PC-3 (cell line): ENCODE results near the gene WDR88. TPM values are rescaled to one million over a fixed set of nuclear protein-coding genes. Genes with fewer than 3 reads are reported as not detected.

Experiments
- ATAC-seq: fragments of 200-7000 bp; cut with Tn5 transposase; 2 replicates; pipeline ENCODE4 v1.9.1; 2020; ENCODE audit warnings: mild to moderate bottlenecking, moderate library complexity
- BruUV-seq: library from RNA; stranded (reverse); fragments of 400-500 nt; replicated peaks from 2 replicates; lab custom pipeline; 2021; lab: Mats Ljungman, UMichigan
- CTCF ChIA-PET: fragments of 300-600 bp; sonication (Branson Sonifier 250); formaldehyde crosslinking; loops from one replicate; lab custom pipeline; 2022; ENCODE audit warnings: antibody characterized with exemption; lab: Charles Lee
- POLR2A ChIA-PET: fragments of 300-600 bp; sonication (Branson Sonifier 250); formaldehyde crosslinking; loops from one replicate; lab custom pipeline; 2022; ENCODE audit warnings: antibody characterized with exemption; ENCODE audit not compliant: unreplicated experiment; lab: Charles Lee
- DNase-seq: peaks from one replicate; pipeline ENCODE4 v3.0.0-alpha.2; 2015
- H2AFZ ChIP-seq: fragments of 300-600 bp; sonication (generic); 2 replicates; pipeline ENCODE4 v1.6.0; 2016; ENCODE audit warnings: antibody characterized with exemption, low read length
- H3F3A ChIP-seq: fragments of 300-600 bp; sonication (generic); one replicate; pipeline ENCODE4 v1.6.0; 2017; ENCODE audit warnings: antibody characterized with exemption, low read length, control low read depth, mild to moderate bottlenecking; ENCODE audit not compliant: unreplicated experiment
- H3K27ac ChIP-seq: fragments of 300-600 bp; sonication (generic); 2 replicates; pipeline ENCODE4 v1.5.1; 2016; ENCODE audit warnings: mild to moderate bottlenecking, low read length
- H3K27me3 ChIP-seq: fragments of 300-600 bp; sonication (generic); 2 replicates; pipeline ENCODE4 v1.6.1; 2016; ENCODE audit warnings: low read length, mixed read lengths
- H3K36me3 ChIP-seq: fragments of 300-600 bp; sonication (generic); 2 replicates; pipeline ENCODE4 v1.6.1; 2016; ENCODE audit warnings: low read depth, mixed run types, low read length, mixed read lengths
- H3K4me1 ChIP-seq: fragments of 300-600 bp; sonication (generic); 2 replicates; pipeline ENCODE4 v1.5.1; 2016; ENCODE audit warnings: low read length; ENCODE audit not compliant: insufficient read depth
- H3K4me2 ChIP-seq: fragments of 300-600 bp; sonication (generic); 2 replicates; pipeline ENCODE4 v1.6.0; 2016; ENCODE audit warnings: low read length
- H3K4me3 ChIP-seq: fragments of 300-600 bp; sonication (generic); 2 replicates; pipeline ENCODE4 v1.5.1; 2016; ENCODE audit warnings: mild to moderate bottlenecking, low read length, mixed read lengths
- H3K79me2 ChIP-seq: fragments of 300-600 bp; sonication (generic); 2 replicates; pipeline ENCODE4 v1.6.1; 2017; ENCODE audit warnings: low read length, mixed read lengths
- H3K9ac ChIP-seq: fragments of 300-600 bp; sonication (generic); 2 replicates; pipeline ENCODE4 v1.6.0; 2016; ENCODE audit warnings: mild to moderate bottlenecking, low read length
- H3K9me2 ChIP-seq: fragments of 300-600 bp; sonication (generic); replicated peaks from 2 replicates; pipeline ENCODE4 v1.6.1; 2016; ENCODE audit warnings: mixed run types, low read length, mixed read lengths
- H3K9me3 ChIP-seq: fragments of 300-600 bp; sonication (generic); 2 replicates; pipeline ENCODE4 v1.6.1; 2016; ENCODE audit warnings: low read length, mixed read lengths
- H4K20me1 ChIP-seq: fragments of 300-600 bp; sonication (generic); 2 replicates; pipeline ENCODE4 v1.6.1; 2016; ENCODE audit warnings: low read length, mixed read lengths
- EZH2 ChIP-seq: fragments of 300-600 bp; sonication (generic); IDR thresholded peaks from one replicate; pipeline ENCODE4 v1.6.1; 2017; ENCODE audit warnings: antibody characterized with exemption, mild to moderate bottlenecking, low read length; ENCODE audit not compliant: unreplicated experiment
- EZH2phosphoT487 ChIP-seq: fragments of 300-600 bp; sonication (generic); IDR thresholded peaks from 2 replicates; pipeline ENCODE4 v1.6.1; 2018; ENCODE audit warnings: mild to moderate bottlenecking, antibody characterized with exemption, low read length, borderline replicate concordance
- intact Hi-C: fragments of 100-400 bp; cut with micrococcal nuclease; formaldehyde crosslinking; loops from 2 replicates; pipeline ENCODE4 v1.9.0; 2023
- total RNA-seq: library from RNA; depleted of rRNA; stranded (reverse); fragments of >200 nt; gene quantifications from 2 replicates; pipeline ENCODE4 v1.2.3, GENCODE V29; 2014
- TF ChIP-seq, protein P1 (sequence below): fragments of 300-600 bp; sonication (generic); conservative IDR thresholded peaks from 2 replicates; pipeline ENCODE4 v1.5.1; 2017; ENCODE audit warnings: antibody characterized with exemption, low read depth, mild to moderate bottlenecking, low read length

The WDR88 gene
- total RNA-seq, 1 experiment from 2014 or later, result not detected

DNA sequence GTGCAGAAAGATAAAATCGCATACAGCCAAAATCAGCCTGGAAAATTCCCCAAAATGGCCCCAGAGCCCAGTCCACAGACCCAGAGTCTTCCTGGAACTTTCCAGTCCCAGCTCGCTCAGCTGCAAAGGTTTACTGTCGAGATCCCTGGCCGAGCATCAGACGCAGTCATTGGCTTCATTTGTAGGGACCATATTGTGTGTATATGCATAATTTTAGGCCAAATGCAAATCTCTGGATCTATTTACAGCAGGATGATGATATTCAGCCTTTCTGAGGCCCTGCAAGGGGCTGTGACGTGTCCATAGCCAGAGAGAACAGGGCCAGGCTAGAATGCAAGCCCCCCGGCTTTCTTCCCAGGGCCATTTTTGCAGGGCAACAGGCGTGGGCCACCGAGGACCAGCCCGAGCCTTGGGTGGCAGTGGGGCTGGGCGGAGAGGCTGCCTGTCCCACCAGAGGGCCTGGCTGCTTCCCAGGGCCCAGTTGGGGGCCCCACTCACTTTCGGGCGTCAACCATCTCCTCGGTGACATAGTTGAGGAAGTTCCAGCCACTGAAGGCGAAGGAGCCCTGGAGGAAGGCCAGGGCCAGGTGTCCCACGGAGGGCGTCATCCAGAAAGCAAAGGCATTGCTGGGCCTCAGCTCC lies 80.0 kb downstream of the WDR88 start:
- Histone ChIP-seq H3K79me2 (no peaks in the 10 kb centered on the region), H3K9me3 (no peaks in the 10 kb centered on the region), H3K4me3 (no peak overlapping the region), H3K36me3 (no peaks in the 10 kb centered on the region), H3K4me2 (no peak overlapping the region), H4K20me1 (no peaks in the 10 kb centered on the region), H3K9me2 (no peaks in the 10 kb centered on the region), H2AFZ (no peak overlapping the region), H3K9ac (no peak overlapping the region), H3K27me3 (no peaks in the 10 kb centered on the region), H3K4me1 (no peaks in the 10 kb centered on the region), H3K27ac (no peak overlapping the region), H3F3A (no peaks in the 10 kb centered on the region)
- ChIA-PET CTCF (no interaction called here), POLR2A (no interaction called here)
- DNase-seq (no peak), ATAC-seq (no peak)
- BruUV-seq, result no TSS peak
- TF ChIP-seq EZH2phosphoT487, result no peak
- no peak for TF ChIP-seq EZH2
- intact Hi-C loops, result no loop called here

DNA sequence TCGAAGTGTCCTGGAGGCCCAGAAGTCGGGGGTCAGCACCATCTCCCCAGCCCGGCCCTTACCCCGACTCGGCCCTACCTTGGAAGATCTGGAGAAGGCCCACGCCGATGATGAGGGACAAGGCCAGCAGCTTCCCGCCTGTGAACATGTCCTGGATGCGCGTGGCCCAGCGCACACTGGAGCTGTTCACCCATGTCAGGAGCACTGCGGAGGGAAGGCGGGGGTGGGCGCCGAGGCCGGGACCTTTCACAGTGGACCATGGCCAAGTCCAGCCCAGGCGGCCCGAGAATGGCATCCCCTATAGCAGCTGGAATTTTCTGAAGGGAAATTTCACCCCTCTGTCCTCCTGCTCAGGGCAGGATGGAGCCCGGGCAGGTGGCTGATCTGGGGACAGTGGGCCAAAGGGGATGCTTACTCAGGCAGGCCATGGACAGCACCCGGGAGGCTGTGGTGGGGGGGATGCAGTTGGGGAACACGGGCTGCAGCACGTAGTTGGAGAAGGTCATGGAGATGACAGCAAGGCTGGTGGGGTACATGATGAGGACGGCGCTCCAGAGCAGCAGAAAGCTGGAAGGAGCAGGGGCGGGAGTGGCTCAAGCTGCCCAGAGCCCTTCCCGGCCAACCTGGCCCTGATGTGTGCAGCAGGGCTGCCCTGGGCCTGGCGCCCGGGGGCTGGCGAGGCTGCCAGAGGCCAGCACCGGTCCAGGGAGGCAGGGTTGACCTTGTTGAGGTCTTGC lies 80.7 kb downstream of the WDR88 start:
- Histone ChIP-seq H3K27ac (no peak overlapping the region), H3K4me1 (no peaks in the 10 kb centered on the region), H3K27me3 (no peaks in the 10 kb centered on the region), H3K79me2 (no peaks in the 10 kb centered on the region), H3K9ac (no peak overlapping the region), H3K4me3 (no peak overlapping the region), H3K36me3 (no peaks in the 10 kb centered on the region), H3K9me3 (no peaks in the 10 kb centered on the region), H3K4me2 (no peak overlapping the region), H3F3A (no peaks in the 10 kb centered on the region), H3K9me2 (no peaks in the 10 kb centered on the region), H2AFZ (no peak overlapping the region), H4K20me1 (no peaks in the 10 kb centered on the region)
- DNase-seq (no peak), ATAC-seq (no peak)
- intact Hi-C loops, result no loop called here
- POLR2A ChIA-PET, result no interaction called here
- no peak for TF ChIP-seq EZH2phosphoT487
- no peak for TF ChIP-seq EZH2
- CTCF ChIA-PET, result no interaction called here
- no TSS peak for BruUV-seq

DNA sequence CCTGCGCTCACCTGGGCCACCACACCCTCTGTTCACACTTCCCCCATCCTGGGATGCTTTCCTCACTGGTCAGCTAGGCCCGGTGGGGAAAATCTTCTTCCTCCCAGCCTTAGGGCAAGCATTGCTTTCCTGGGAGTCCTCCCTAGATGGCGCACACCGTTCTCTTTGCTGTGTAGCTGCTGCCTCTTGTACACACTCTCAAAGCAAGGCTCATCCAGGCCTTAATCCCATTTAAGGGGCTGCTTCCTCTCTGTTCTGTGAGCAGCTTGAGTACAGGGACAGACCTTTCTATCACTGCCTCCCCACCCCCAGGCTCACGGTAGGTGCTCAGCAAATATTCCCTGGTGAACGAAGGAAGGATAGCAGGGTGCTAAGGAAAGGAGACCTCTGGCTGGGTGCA lies 82.7 kb downstream of the WDR88 start:
- Histone ChIP-seq H4K20me1 (no peaks in the 10 kb centered on the region), H3K27ac (no peak overlapping the region), H3F3A (no peaks in the 10 kb centered on the region), H3K27me3 (no peaks in the 10 kb centered on the region), H2AFZ (no peak overlapping the region), H3K36me3 (no peaks in the 10 kb centered on the region), H3K9me2 (no peaks in the 10 kb centered on the region), H3K79me2 (no peaks in the 10 kb centered on the region), H3K9ac (no peak overlapping the region), H3K4me2 (no peak overlapping the region), H3K4me1 (no peaks in the 10 kb centered on the region), H3K4me3 (no peak overlapping the region), H3K9me3 (no peaks in the 10 kb centered on the region)
- ChIA-PET POLR2A (no interaction called here), CTCF (no interaction called here)
- intact Hi-C loops, result no loop called here
- TF ChIP-seq, protein P1, sequence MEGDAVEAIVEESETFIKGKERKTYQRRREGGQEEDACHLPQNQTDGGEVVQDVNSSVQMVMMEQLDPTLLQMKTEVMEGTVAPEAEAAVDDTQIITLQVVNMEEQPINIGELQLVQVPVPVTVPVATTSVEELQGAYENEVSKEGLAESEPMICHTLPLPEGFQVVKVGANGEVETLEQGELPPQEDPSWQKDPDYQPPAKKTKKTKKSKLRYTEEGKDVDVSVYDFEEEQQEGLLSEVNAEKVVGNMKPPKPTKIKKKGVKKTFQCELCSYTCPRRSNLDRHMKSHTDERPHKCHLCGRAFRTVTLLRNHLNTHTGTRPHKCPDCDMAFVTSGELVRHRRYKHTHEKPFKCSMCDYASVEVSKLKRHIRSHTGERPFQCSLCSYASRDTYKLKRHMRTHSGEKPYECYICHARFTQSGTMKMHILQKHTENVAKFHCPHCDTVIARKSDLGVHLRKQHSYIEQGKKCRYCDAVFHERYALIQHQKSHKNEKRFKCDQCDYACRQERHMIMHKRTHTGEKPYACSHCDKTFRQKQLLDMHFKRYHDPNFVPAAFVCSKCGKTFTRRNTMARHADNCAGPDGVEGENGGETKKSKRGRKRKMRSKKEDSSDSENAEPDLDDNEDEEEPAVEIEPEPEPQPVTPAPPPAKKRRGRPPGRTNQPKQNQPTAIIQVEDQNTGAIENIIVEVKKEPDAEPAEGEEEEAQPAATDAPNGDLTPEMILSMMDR, result peak; percentile 34; the same call in 1 of the 2 replicates
- TF ChIP-seq EZH2 (no peak), EZH2phosphoT487 (no peak)
- no peak for ATAC-seq
- BruUV-seq, result no TSS peak
- DNase-seq, result peak; percentile 4
